ENCODE data around the gene ARPC5. TPM values are rescaled to one million over a fixed set of nuclear protein-coding genes. Genes with fewer than 3 reads are reported as not detected.
A peak's percentile ranks its signal among the peaks of the same experiment; 100 is the strongest.

Gene ARPC5
- total RNA-seq, 1 experiment from 2014 or later = 104 TPM

DNA sequence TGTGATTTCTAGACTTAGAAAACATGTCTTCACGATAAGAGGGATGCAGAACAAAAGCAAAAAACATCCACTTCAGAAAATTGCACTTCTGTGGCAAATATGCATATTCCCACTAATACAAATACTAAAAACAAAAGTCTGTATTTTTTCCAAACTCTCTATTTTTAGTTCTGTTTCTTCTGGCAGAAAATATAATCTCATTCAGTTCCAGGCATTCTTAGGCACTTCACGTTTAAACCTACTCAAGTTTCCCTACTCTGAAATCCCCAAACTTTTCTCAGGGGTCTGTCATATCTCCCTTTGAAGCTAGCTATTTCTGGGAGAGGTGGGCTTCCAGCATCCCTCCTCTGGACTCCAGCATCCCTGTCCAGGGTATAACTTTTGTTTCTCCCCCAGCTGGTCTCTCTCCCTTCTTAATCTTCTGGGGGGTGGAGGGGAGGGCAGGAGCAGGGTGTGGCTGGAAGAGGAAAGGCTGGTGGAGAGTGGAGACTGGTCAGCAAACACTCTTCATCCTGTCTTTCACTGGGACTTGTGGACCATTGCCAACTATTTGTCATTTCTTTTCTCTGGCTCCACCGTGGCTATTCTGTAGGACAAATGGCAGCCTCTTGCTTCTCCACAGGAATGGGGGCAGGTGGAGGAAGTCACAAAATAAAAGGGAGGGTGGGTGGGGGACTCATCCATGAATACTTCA lies 25.7 kb downstream of the ARPC5 start:
- Histone ChIP-seq H3K36me3 (ENCODE audit: control insufficient read depth, insufficient read depth, low read length) (no peaks in the 10 kb centered on the region), H3K27ac (ENCODE audit: low read length) (no peak overlapping the region), H3K4me1 (ENCODE audit: control insufficient read depth, insufficient read depth, low read length) (no peaks in the 10 kb centered on the region), H3K27me3 (ENCODE audit: control insufficient read depth, insufficient read depth, low read length) (no peaks in the 10 kb centered on the region), H3K9me3 (ENCODE audit: control insufficient read depth, insufficient read depth, low read depth, low read length) (no peaks in the 10 kb centered on the region), H3K4me3 (ENCODE audit: low read depth in 2 of 2, low read length in 2 of 2) (no peak overlapping the region)
- CTCF ChIA-PET = interaction anchor here (1.0 kb wide), 2 partner anchors 75 to 306 kb away, joined by 3 to 5 read pairs; no protein-coding TSS in a partner anchor
- ATAC-seq = no peak
- no TSS peak for BruUV-seq (replicated peaks)
- POLR2A ChIA-PET = interaction anchor here (0.6 kb wide), 1 partner anchor 139 kb away, joined by 7 read pairs; no protein-coding TSS in a partner anchor
- TF ChIP-seq SIN3A (IDR thresholded peaks at IDR 0.05; ENCODE audit: borderline replicate concordance, insufficient read depth, low read depth, low read length) (no peak), TCF7L2 (IDR thresholded peaks at IDR 0.05; ENCODE audit: low read depth, low read length) (no peak), POLR2AphosphoS5 (IDR thresholded peaks at IDR 0.05; ENCODE audit: low read depth, low read length) (no peak)
- TF ChIP-seq, protein P1, sequence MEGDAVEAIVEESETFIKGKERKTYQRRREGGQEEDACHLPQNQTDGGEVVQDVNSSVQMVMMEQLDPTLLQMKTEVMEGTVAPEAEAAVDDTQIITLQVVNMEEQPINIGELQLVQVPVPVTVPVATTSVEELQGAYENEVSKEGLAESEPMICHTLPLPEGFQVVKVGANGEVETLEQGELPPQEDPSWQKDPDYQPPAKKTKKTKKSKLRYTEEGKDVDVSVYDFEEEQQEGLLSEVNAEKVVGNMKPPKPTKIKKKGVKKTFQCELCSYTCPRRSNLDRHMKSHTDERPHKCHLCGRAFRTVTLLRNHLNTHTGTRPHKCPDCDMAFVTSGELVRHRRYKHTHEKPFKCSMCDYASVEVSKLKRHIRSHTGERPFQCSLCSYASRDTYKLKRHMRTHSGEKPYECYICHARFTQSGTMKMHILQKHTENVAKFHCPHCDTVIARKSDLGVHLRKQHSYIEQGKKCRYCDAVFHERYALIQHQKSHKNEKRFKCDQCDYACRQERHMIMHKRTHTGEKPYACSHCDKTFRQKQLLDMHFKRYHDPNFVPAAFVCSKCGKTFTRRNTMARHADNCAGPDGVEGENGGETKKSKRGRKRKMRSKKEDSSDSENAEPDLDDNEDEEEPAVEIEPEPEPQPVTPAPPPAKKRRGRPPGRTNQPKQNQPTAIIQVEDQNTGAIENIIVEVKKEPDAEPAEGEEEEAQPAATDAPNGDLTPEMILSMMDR (IDR thresholded peaks at IDR 0.05) = no peak
- TF ChIP-seq, protein P2, sequence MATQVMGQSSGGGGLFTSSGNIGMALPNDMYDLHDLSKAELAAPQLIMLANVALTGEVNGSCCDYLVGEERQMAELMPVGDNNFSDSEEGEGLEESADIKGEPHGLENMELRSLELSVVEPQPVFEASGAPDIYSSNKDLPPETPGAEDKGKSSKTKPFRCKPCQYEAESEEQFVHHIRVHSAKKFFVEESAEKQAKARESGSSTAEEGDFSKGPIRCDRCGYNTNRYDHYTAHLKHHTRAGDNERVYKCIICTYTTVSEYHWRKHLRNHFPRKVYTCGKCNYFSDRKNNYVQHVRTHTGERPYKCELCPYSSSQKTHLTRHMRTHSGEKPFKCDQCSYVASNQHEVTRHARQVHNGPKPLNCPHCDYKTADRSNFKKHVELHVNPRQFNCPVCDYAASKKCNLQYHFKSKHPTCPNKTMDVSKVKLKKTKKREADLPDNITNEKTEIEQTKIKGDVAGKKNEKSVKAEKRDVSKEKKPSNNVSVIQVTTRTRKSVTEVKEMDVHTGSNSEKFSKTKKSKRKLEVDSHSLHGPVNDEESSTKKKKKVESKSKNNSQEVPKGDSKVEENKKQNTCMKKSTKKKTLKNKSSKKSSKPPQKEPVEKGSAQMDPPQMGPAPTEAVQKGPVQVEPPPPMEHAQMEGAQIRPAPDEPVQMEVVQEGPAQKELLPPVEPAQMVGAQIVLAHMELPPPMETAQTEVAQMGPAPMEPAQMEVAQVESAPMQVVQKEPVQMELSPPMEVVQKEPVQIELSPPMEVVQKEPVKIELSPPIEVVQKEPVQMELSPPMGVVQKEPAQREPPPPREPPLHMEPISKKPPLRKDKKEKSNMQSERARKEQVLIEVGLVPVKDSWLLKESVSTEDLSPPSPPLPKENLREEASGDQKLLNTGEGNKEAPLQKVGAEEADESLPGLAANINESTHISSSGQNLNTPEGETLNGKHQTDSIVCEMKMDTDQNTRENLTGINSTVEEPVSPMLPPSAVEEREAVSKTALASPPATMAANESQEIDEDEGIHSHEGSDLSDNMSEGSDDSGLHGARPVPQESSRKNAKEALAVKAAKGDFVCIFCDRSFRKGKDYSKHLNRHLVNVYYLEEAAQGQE (IDR thresholded peaks at IDR 0.05; ENCODE audit: insufficient read depth in 1 of 2, low read depth in 2 of 2, low read length in 1 of 2) = no peak
- intact Hi-C loops (cut with micrococcal nuclease; ENCODE audit: unreplicated experiment) = no loop called here
- in situ Hi-C loops (cut with HindIII; ENCODE audit: low pct_unique_long_range_greater_than_20kb, low sequenced_read_pairs) = no loop called here
- no peak for DNase-seq (ENCODE audit: low read depth, low spot score)

DNA sequence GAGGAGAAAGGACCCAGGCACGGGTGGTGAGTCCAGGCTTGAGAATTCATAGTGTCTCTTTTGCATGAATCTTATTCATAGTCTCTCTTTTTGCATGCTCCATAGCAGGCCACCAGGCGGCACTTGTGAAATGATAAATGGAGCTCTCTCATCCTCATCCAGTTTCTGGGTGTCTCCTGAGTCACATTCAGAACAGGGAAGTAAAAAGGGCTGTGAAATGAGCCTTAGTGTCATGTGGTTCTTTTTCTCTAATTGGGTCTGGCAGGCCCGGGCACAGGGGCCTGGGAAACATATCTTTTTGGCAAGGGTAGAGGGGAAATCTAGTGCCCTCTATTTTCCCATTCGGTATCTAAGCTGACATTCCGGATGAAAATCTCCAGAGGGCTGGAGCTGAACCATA lies 26.3 kb downstream of the ARPC5 start:
- TF ChIP-seq, protein P1 (IDR thresholded peaks at IDR 0.05) = peak; percentile 72
- TF ChIP-seq, protein P2 (IDR thresholded peaks at IDR 0.05; ENCODE audit: insufficient read depth in 1 of 2, low read depth in 2 of 2, low read length in 1 of 2) = no peak
- TF ChIP-seq SIN3A (IDR thresholded peaks at IDR 0.05; ENCODE audit: borderline replicate concordance, insufficient read depth, low read depth, low read length) (no peak), POLR2AphosphoS5 (IDR thresholded peaks at IDR 0.05; ENCODE audit: low read depth, low read length) (no peak)
- no TSS peak for BruUV-seq (replicated peaks)
- ChIA-PET POLR2A (interaction anchor here (0.6 kb wide), 1 partner anchor 138 kb away, joined by 7 read pairs; no protein-coding TSS in a partner anchor), CTCF (interaction anchor here (1.0 kb wide), 2 partner anchors 76 to 307 kb away, joined by 3 to 5 read pairs; no protein-coding TSS in a partner anchor)
- in situ Hi-C loops (cut with HindIII; ENCODE audit: low pct_unique_long_range_greater_than_20kb, low sequenced_read_pairs) (no loop called here), intact Hi-C loops (cut with micrococcal nuclease; ENCODE audit: unreplicated experiment) (no loop called here)
- Histone ChIP-seq H3K9me3 (ENCODE audit: control insufficient read depth, insufficient read depth, low read depth, low read length) (no peaks in the 10 kb centered on the region), H3K4me3 (ENCODE audit: low read depth in 2 of 2, low read length in 2 of 2) (no peak overlapping the region), H3K4me1 (ENCODE audit: control insufficient read depth, insufficient read depth, low read length) (no peaks in the 10 kb centered on the region), H3K27me3 (ENCODE audit: control insufficient read depth, insufficient read depth, low read length) (no peaks in the 10 kb centered on the region), H3K27ac (ENCODE audit: low read length) (no peak overlapping the region), H3K36me3 (ENCODE audit: control insufficient read depth, insufficient read depth, low read length) (no peaks in the 10 kb centered on the region)
- ATAC-seq = no peak
- no peak for DNase-seq (ENCODE audit: low read depth, low spot score)
